GM21447 (cell line): Measurements from ENCODE around the gene CNTNAP2.
"Not testable (repeated sequence)": the region's sequence is repeated elsewhere in the genome, so short reads cannot be mapped to it uniquely, and the experiment has no call there.

Experiments used
- ATAC-seq: cut with Tn5 transposase; IDR thresholded peaks from one replicate; pipeline ENCODE4 v1.9.1; 2021; ENCODE audit not compliant: unreplicated experiment

Gene CNTNAP2

GRCh38 chr7:147071536-147071935 is 954.9 kb downstream of the CNTNAP2 start:
- no peak for ATAC-seq

GRCh38 chr7:147078312-147078711 is 961.7 kb downstream of the CNTNAP2 start:
- no peak for ATAC-seq

GRCh38 chr7:147079083-147079482 is 962.5 kb downstream of the CNTNAP2 start:
- ATAC-seq = no peak

- ATAC-seq = no peak
Observed at GRCh38 chr7:147079921-147080420, 963.4 kb downstream of the CNTNAP2 start.

GRCh38 chr7:147081117-147081516 is 964.5 kb downstream of the CNTNAP2 start:
- no peak for ATAC-seq

GRCh38 chr7:147089051-147089461 is 972.5 kb downstream of the CNTNAP2 start:
- ATAC-seq = no peak

GRCh38 chr7:147089608-147090007 is 973.0 kb downstream of the CNTNAP2 start:
- ATAC-seq = no peak

GRCh38 chr7:147096629-147097028 is 980.0 kb downstream of the CNTNAP2 start:
- ATAC-seq = no peak

GRCh38 chr7:147103224-147103623 is 986.6 kb downstream of the CNTNAP2 start:
- no peak for ATAC-seq

GRCh38 chr7:147106746-147107145 is 990.1 kb downstream of the CNTNAP2 start:
- ATAC-seq = no peak

- ATAC-seq = not testable (repeated sequence)
Observed at GRCh38 chr7:147114525-147114924, 997.9 kb downstream of the CNTNAP2 start.

- ATAC-seq = no peak
Observed at GRCh38 chr7:147136352-147136751, 1019.8 kb downstream of the CNTNAP2 start.

GRCh38 chr7:147145194-147145593 is 1028.6 kb downstream of the CNTNAP2 start:
- no peak for ATAC-seq

GRCh38 chr7:147146169-147146568 is 1029.6 kb downstream of the CNTNAP2 start:
- no peak for ATAC-seq

GRCh38 chr7:147151661-147152060 is 1035.1 kb downstream of the CNTNAP2 start:
- no peak for ATAC-seq

GRCh38 chr7:147153571-147153970 is 1037.0 kb downstream of the CNTNAP2 start:
- ATAC-seq = no peak

GRCh38 chr7:147161405-147161804 is 1044.8 kb downstream of the CNTNAP2 start:
- ATAC-seq = no peak

- no peak for ATAC-seq
Observed at GRCh38 chr7:147170341-147171012, 1053.9 kb downstream of the CNTNAP2 start.

- ATAC-seq = no peak
Observed at GRCh38 chr7:147171013-147171391, 1054.4 kb downstream of the CNTNAP2 start.

GRCh38 chr7:147173883-147174282 is 1057.3 kb downstream of the CNTNAP2 start:
- no peak for ATAC-seq

- ATAC-seq = no peak
Observed at GRCh38 chr7:147182874-147183273, 1066.3 kb downstream of the CNTNAP2 start.

- no peak for ATAC-seq
Observed at GRCh38 chr7:147183276-147183675, 1066.7 kb downstream of the CNTNAP2 start.

GRCh38 chr7:147188467-147188866 is 1071.9 kb downstream of the CNTNAP2 start:
- ATAC-seq = no peak
